Cardiac muscle cell (in vitro differentiated cells and primary cell): ENCODE measurements around the gene SLC51B. TPM values are rescaled to one million over a fixed set of nuclear protein-coding genes. Genes with fewer than 3 reads are reported as not detected.
"Not testable (repeated sequence)": the region's sequence is repeated elsewhere in the genome, so short reads cannot be mapped to it uniquely, and the experiment has no call there.

Experiments used
- DNase-seq, 2 donors: peaks; one replicate each; pipeline versions ENCODE4 v3.0.0 to v3.0.0-alpha.2; 2010 to 2017; ENCODE audit warnings: low read depth in 1 of 2, low spot score in 1 of 2
- H3K27ac ChIP-seq: fragments of 200-600 bp; sonication (generic); 2 replicates; pipeline ENCODE4 v1.5.1; 2016
- H3K27me3 ChIP-seq: fragments of 200-600 bp; sonication (generic); 2 replicates; pipeline ENCODE4 v1.6.0; 2016; ENCODE audit warnings: control low read depth
- H3K36me3 ChIP-seq: fragments of 200-600 bp; sonication (generic); 2 replicates; pipeline ENCODE4 v1.5.1; 2016; ENCODE audit warnings: control low read depth
- H3K4me1 ChIP-seq: fragments of 200-600 bp; sonication (generic); 2 replicates; pipeline ENCODE4 v1.8.1; 2017; ENCODE audit warnings: low read depth, mild to moderate bottlenecking, mixed run types
- H3K4me3 ChIP-seq: fragments of 200-600 bp; sonication (generic); 2 replicates; pipeline ENCODE4 v1.5.1; 2016; ENCODE audit warnings: mild to moderate bottlenecking
- H3K9me3 ChIP-seq: fragments of 200-600 bp; sonication (generic); 2 replicates; pipeline ENCODE4 v1.5.1; 2017; ENCODE audit warnings: low read depth, mild to moderate bottlenecking, control low read depth
- CTCF ChIP-seq: IDR thresholded peaks from 2 replicates; pipeline ENCODE4 v1.5.1; 2012; ENCODE audit warnings: low read depth, mild to moderate bottlenecking, low read length
- polyA plus RNA-seq: library from polyadenylated mRNA; unstranded; fragments of >200 nt; fragmentation: Nextera tagmentation; extraction: Ambion mirVana; gene quantifications from 2 replicates; pipeline ENCODE4 v1.2.1, GENCODE V29; 2016
- total RNA-seq: library from RNA; depleted of rRNA; stranded (reverse); fragments of >200 nt; gene quantifications from 2 replicates; pipeline ENCODE4 v1.2.3, GENCODE V29; 2016

SLC51B gene
- total and polyA plus RNA-seq, 2 experiments from 2014 or later = not detected

DNA sequence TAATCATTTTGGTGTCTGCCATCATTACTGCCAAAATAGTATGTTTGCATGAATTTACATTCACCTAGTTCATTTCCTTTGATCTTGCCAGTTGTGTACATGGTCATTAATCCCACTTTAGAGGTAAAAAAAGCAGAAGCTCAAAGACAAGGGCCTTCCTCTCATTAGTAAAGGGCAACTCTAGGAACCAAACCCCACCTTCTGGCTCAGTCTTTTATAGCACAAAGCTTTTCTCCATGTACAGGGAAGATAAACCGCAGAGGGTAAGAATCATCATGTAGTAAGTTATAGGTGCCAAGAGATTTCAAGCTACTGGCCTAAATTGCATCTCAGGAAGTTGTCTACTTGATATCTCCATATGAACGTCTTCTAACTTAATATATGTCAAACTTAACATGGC lies 36.2 kb upstream of the SLC51B start:
- H3K36me3 ChIP-seq = peaks cover 13% of the 10 kb centered on the region

GRCh38 chr15:65011198-65011597 lies 34.0 kb upstream of the SLC51B start:
- peaks cover 22% of the 10 kb centered on the region for H3K36me3 ChIP-seq

More for the DNA sequence above, 36.2 kb upstream of the SLC51B start:
- Histone ChIP-seq H3K9me3 (no peaks in the 10 kb centered on the region), H3K27ac (no peak overlapping the region), H3K4me1 (no peaks in the 10 kb centered on the region), H3K27me3 (no peaks in the 10 kb centered on the region), H3K4me3 (no peak overlapping the region)
- TF ChIP-seq CTCF = peak; percentile 14
- no peak for DNase-seq

DNA sequence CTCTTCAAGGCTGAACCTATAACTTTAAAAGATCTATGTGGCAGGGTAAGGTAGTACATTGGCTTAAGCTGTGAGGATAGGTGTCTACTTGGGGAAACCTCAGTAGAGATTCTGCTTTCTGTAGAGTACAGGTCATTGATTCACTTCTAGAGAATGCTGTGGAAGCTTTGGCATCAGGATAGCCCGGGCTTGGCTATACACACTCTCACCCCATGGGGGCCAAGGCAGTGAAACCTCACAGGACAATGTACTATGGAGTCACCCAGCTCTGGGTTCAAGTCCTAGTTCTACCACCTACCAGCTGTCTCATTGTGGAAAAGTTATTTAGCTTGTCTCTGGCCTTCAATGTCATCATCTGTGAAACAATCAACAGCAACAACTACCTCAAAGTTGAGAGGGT lies 24.8 kb upstream of the SLC51B start:
- no peak for DNase-seq
- H3K36me3 ChIP-seq = peaks cover 46% of the 10 kb centered on the region
- H3K27me3 ChIP-seq = no peaks in the 10 kb centered on the region
- no peak overlapping the region for H3K27ac ChIP-seq
- H3K4me1 ChIP-seq = no peaks in the 10 kb centered on the region
- no peak overlapping the region for H3K4me3 ChIP-seq
- no peak for TF ChIP-seq CTCF
- H3K9me3 ChIP-seq = no peaks in the 10 kb centered on the region

More at GRCh38 chr15:65011198-65011597, 34.0 kb upstream of the SLC51B start:
- not testable (repeated sequence) for DNase-seq, H3K27me3 ChIP-seq, H3K4me1 ChIP-seq, H3K27ac ChIP-seq, H3K9me3 ChIP-seq, H3K4me3 ChIP-seq

GRCh38 chr15:65021488-65021887 lies 23.7 kb upstream of the SLC51B start:
- no peak for TF ChIP-seq CTCF
- Histone ChIP-seq H3K4me1 (no peaks in the 10 kb centered on the region), H3K4me3 (no peak overlapping the region), H3K36me3 (peaks cover 39% of the 10 kb centered on the region), H3K27ac (no peak overlapping the region), H3K27me3 (no peaks in the 10 kb centered on the region), H3K9me3 (no peaks in the 10 kb centered on the region)
- no peak for DNase-seq

DNA sequence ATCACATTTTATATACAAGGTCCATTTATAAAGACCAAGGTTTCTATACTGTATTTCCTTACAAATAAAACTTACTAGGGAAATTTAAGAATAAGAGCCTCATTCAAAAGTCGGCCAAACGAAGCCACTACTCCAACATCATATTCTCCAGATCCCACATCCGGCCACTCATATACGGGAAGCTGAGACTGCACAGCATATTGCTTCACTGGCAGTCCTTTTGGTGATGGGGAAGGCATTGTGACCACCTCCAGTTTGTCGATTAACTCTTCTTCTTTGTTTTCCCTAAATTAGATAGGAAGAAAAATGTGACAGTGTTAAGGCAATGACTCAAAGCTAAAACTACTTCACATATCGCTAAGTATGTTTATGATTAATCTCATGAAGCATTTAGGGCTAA lies 18.4 kb upstream of the SLC51B start:
- DNase-seq = no peak
- peaks cover 7% of the 10 kb centered on the region for H3K4me1 ChIP-seq
- no peak overlapping the region for H3K27ac ChIP-seq
- H3K36me3 ChIP-seq = peaks cover 11% of the 10 kb centered on the region
- H3K9me3 ChIP-seq = no peaks in the 10 kb centered on the region
- no peak for TF ChIP-seq CTCF
- H3K27me3 ChIP-seq = no peaks in the 10 kb centered on the region
- no peak overlapping the region for H3K4me3 ChIP-seq

DNA sequence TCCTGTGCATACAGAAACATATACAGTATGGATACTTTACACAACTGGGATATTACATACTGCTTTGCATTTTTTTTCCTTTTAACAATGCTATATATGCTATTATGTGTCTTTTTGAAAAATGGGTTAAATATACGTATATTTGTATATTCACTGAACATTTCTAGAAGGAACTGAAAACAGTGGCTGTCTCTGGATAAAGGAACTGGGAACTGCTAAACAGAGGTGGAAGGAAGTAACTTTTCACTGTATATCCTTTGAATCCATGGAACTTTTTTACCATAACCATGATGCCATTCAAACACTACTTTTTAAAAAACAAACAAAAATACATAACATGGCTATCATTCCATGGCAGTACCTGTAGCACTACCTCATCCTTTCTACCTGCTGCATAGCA lies 17.6 kb upstream of the SLC51B start:
- peaks cover 11% of the 10 kb centered on the region for H3K36me3 ChIP-seq
- no peak overlapping the region for H3K4me3 ChIP-seq
- no peak for TF ChIP-seq CTCF
- peaks cover 7% of the 10 kb centered on the region for H3K4me1 ChIP-seq
- H3K9me3 ChIP-seq = no peaks in the 10 kb centered on the region
- H3K27me3 ChIP-seq = no peaks in the 10 kb centered on the region
- no peak for DNase-seq
- H3K27ac ChIP-seq = no peak overlapping the region
